WI38 (cell line): ENCODE data around the gene UCN3.
"Not testable (repeated sequence)": the region's sequence is repeated elsewhere in the genome, so short reads cannot be mapped to it uniquely, and the experiment has no call there.

Experiments
- H3K4me3 ChIP-seq: 2 replicates; pipeline ENCODE4 v1.5.1; 2011; ENCODE audit warnings: low read depth, mild to moderate bottlenecking, control low read depth, low read length
- TF ChIP-seq, protein P1 (sequence below): IDR thresholded peaks from 2 replicates; pipeline ENCODE4 v1.5.1; 2012; ENCODE audit warnings: low read depth, mild to moderate bottlenecking, control low read depth, low read length

UCN3 gene

DNA sequence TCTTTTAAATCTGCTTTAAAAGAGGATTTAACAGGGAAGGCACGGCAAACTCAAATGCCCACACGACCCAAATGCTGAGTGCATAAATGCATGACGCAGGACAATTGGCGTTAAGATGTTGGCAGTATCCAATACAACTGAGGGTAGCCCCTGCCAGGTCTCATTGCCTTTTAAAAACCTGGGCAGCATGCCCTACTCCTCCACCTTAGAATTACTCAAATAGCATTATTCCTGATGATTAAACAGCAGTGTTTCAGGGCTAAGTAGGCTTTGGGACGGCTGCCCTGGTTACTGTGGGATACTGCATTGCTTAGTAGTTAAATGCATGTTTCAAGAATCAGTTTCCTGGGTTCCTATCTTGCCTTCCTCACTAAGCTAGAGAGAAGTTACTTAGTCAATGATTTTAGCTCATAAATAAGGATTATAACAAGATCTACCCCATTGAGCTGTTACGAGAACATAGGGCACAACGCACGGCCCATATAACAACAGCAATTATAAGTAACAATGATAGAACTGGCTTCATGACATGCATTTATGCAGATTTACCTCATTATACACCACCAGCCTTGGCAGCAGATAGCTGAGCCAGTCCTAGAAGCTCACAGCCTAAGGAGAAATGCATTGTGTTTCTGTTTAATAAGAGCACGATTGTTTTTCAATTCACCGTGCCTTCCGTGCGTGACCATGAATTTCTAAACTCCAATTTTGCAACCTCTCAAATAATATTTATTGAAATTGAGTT, 32.0 kb downstream of the UCN3 start:
- TF ChIP-seq, protein P1, sequence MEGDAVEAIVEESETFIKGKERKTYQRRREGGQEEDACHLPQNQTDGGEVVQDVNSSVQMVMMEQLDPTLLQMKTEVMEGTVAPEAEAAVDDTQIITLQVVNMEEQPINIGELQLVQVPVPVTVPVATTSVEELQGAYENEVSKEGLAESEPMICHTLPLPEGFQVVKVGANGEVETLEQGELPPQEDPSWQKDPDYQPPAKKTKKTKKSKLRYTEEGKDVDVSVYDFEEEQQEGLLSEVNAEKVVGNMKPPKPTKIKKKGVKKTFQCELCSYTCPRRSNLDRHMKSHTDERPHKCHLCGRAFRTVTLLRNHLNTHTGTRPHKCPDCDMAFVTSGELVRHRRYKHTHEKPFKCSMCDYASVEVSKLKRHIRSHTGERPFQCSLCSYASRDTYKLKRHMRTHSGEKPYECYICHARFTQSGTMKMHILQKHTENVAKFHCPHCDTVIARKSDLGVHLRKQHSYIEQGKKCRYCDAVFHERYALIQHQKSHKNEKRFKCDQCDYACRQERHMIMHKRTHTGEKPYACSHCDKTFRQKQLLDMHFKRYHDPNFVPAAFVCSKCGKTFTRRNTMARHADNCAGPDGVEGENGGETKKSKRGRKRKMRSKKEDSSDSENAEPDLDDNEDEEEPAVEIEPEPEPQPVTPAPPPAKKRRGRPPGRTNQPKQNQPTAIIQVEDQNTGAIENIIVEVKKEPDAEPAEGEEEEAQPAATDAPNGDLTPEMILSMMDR, result no peak
- H3K4me3 ChIP-seq, result 0 out of 2 replicates have a peak overlapping the region, but pooled peaks have one; percentile 12

DNA sequence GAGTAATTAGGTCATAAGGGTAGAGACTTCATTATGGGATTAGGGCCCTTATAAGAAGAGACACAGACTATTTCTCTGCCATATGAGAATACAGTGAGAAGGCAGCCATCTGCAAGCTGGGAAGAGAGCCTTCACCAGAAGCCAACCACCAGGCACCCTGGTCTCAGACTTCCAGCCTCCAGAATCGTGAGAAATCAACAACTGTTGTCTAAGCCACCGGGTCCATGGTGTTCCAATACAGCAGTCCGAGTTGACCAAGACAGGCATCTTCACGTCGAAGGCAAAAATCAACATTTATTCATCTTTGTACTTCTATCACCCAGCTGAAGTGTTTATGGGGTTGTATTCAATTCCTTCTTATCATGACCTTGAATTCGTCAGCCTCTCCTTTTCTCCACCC, 34.6 kb downstream of the UCN3 start:
- TF ChIP-seq, protein P1, result no peak
- no peak overlapping the region for H3K4me3 ChIP-seq

DNA sequence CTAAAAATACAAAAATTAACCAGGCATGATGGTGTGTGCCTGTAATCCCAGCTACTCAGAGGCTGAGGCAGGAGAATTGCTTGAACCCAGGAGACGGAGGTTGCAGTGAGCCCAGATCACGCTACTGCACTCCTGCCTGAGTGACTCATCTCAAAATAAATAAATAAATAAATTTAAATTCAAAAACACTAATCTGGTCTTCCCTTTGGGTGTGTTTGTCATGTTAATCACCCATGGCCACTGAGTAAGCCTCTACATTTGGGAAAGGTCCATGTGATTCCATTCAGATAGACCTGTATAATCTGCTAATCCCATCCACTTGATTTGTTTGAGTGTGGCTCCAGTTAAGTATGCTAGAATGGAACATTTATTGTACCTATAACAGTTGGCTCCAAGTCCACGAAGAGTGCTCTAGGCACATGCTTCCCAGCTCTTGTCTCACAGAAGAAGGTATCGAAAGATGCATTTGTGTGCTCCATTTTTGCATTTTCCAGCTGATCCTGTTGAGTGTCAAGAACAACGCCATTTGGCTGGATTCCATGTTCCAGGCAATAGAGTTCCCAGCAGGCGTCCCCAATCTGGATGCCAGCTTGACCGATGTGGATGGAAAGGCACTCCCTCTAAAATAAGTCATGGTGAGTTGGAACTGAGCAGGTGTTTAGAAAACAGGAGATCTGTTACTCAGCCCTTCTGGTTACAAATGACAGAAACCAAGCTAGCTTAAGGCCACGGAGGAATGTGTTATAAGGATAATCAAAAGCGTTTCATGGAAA, 35.9 kb downstream of the UCN3 start:
- TF ChIP-seq, protein P1, result no peak
- H3K4me3 ChIP-seq, result no peak overlapping the region

DNA sequence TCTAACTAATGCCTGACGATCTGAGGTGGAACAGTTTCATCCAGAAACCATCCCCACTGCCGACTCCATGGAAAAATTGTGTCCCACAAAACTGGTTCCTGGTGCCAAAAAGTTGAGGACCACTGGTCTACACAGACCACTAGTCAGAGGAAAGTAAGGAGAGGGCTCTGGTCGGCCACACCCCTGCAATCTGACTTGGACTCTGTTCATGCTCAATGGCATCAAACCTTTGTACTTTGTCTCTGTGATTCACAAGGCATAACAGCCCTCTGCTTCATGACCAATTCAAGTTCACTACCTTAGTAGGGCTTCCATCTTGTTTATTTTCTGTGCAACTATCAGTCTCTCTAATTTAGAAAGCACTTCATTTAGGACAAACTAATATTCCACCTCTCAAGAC, 38.0 kb downstream of the UCN3 start:
- H3K4me3 ChIP-seq, result no peak overlapping the region

DNA sequence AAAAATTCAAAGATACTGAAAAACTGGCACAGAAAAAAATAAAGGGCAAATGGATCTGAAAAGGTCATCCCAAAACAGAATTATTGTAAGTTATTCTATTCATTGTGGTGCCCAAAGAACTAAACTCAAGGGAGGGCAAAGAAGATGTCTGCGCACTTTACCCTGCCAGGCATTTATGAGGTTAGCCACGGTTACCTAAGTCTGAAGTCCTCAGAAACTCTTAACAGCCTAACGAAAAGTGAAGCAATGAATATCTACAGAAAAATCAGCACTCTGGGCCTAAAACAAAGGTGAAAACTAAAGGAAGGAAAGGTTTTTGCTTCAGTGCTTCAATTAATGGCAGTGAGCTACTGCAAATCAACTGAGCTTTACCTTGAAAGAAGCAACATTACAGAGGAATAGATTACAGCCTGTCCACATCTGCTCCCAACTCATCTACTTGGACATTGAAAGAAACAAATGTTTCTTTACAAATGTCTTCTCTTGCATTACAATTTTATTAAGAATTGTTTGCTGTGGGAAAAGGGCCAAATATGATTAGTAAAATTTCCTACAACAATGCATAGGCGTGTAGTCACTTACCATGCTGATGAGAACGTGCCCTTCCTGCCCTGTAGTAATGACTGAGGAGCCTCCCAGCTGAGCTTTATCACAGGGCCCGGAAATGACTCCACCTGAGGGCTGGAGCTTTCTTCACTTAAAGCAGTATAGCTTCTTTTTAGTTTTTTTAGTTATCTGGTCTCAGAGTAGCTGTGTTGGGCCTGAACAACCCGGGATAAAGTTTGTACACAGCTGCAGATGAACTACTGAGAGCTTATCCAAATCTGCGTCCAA, 39.7 kb downstream of the UCN3 start, which contains the start of gene TUBAL3:
Gene TUBAL3, minus strand, starts transcription at position 621 of the 834 bp plus-strand sequence. Its CDS starts 36 bp downstream, at position 585.
- TF ChIP-seq, protein P1, result no peak

More for the DNA sequence above, 38.0 kb downstream of the UCN3 start:
- TF ChIP-seq, protein P1, result no peak

DNA sequence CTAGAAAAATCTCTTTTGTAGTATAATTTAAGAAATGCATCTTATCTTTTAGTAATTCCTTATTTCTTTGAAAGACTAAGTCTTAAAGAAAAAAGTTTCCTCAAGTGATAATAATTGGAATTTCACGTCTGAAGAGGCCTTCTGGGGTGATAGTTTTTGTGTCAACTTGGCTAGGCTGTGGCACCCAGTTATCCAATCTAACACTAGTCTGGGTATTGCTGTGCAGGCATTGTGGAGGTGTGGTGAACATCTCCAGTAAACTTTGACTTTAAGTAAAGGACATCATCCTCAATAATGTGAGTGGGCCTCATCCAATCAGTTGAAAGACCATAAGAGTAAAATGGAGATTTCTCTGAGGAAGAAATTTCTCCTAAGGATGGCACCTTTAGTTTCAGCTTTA, 42.2 kb downstream of the UCN3 start:
- TF ChIP-seq, protein P1, result no peak
- H3K4me3 ChIP-seq, result no peak overlapping the region

More for the DNA sequence above, 39.7 kb downstream of the UCN3 start, which contains the start of gene TUBAL3:
- no peak within 1 kb of the TSS for H3K4me3 ChIP-seq

DNA sequence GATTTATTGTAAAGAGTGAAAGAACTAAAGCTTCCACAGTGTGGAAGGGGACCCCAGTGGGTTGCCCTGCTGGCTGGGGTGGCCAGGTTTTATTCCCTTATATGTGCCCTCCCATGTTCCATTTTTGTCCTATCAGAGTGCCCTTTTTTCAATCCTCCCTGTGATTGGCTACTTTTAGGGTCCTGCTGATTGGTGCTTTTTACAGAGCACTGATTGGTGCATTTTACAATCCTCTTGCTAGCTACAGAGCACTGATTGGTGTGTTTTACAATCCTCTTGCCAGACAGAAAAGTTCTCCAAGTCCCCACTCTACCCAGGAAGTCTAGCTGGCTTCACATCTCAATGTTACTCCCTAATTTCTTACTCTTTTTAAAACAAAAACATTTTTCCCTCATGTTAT, 46.0 kb downstream of the UCN3 start:
- H3K4me3 ChIP-seq, result not testable (repeated sequence)
